Measurements from ENCODE around the gene LRMDA. TPM values are rescaled to one million over a fixed set of nuclear protein-coding genes. Genes with fewer than 3 reads are reported as not detected.
A peak's percentile ranks its signal among the peaks of the same experiment; 100 is the strongest.

Gene LRMDA
- total RNA-seq, 1 donor from 2014 or later: 0.96 TPM

DNA sequence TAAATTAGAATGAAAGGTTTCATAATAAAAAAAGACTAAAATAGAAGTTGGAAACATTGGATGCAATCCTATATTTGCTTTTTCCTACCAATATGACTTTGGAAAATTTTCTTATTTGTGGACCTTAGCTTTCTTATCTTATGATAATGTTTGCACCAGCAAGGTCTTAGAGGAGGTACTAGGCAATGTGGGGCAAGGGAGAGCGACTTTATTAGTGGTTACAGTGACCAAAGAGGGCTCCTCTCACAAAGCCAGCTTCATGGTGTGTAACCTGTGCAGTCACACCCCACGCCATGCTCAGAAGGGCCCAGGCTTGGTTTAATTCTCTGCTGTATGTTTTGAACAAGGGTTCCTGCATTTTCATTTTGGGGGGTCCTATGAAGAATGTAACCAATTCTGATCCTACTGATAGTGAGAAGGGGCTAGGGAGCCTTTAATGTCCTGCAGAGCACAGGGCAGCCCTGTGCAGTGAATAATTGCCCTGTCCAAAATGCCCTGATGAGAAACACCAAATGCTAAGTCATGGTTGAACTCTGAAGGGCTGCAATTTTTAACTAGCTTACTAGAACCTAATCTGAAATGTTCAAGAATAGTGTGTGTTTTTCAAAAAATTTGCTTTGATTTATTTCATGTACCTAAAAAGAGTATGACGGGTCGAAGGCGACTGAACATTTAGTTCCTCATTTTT lies 1047.8 kb downstream of the LRMDA start:
- peak overlapping the region in 1 of 2 donors; percentile 65 for H3K27ac ChIP-seq
- intact Hi-C loops (cut with DNase I): no loop called here

GRCh38 chr10:76481178-76481577 lies 1049.8 kb downstream of the LRMDA start:
- no peak for DNase-seq (ENCODE audit: low spot score in 2 of 2)
- intact Hi-C loops (cut with DNase I): no loop called here
- Histone ChIP-seq H3K27ac (peak overlapping the region; percentile 28), H3K4me1 (peaks cover 0 to 19% of the 10 kb centered on the region in 2 donors), H3K27me3 (no peaks in the 10 kb centered on the region), H3K4me3 (no peak overlapping the region), H3K9me3 (peaks cover 0 to 7% of the 10 kb centered on the region in 2 donors), H3K36me3 (no peaks in the 10 kb centered on the region)
- TF ChIP-seq, protein P1, sequence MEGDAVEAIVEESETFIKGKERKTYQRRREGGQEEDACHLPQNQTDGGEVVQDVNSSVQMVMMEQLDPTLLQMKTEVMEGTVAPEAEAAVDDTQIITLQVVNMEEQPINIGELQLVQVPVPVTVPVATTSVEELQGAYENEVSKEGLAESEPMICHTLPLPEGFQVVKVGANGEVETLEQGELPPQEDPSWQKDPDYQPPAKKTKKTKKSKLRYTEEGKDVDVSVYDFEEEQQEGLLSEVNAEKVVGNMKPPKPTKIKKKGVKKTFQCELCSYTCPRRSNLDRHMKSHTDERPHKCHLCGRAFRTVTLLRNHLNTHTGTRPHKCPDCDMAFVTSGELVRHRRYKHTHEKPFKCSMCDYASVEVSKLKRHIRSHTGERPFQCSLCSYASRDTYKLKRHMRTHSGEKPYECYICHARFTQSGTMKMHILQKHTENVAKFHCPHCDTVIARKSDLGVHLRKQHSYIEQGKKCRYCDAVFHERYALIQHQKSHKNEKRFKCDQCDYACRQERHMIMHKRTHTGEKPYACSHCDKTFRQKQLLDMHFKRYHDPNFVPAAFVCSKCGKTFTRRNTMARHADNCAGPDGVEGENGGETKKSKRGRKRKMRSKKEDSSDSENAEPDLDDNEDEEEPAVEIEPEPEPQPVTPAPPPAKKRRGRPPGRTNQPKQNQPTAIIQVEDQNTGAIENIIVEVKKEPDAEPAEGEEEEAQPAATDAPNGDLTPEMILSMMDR (IDR thresholded peaks at IDR 0.05): no peak

More for the DNA sequence above, 1047.8 kb downstream of the LRMDA start:
- H3K27me3 ChIP-seq: no peaks in the 10 kb centered on the region
- H3K4me3 ChIP-seq: no peak overlapping the region
- TF ChIP-seq, protein P1 (IDR thresholded peaks at IDR 0.05): no peak
- H3K36me3 ChIP-seq: no peaks in the 10 kb centered on the region
- peaks cover 0 to 19% of the 10 kb centered on the region in 2 donors for H3K4me1 ChIP-seq
- H3K9me3 ChIP-seq: peaks cover 0 to 7% of the 10 kb centered on the region in 2 donors
- no peak for DNase-seq (ENCODE audit: low spot score in 2 of 2)

DNA sequence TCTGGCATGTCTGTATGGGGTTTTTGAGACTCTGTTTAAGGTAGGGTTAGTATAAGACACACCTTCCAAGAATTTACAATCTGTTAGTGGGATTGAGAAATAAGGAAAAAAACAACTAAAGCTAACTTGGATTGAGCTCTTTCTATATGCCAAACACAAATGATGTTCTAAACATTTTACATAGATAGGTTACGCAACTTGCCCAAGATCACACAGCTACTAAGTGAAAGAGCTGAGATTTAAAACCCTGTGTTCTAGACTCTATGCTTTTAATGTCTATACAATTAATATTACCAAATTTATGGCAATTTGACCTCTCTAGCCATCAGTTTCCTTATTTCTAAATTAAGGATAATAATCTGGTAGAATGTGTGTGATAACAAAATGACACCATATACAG lies 1056.2 kb downstream of the LRMDA start:
- no peak for DNase-seq (ENCODE audit: low spot score in 2 of 2)
- Histone ChIP-seq H3K36me3 (no peaks in the 10 kb centered on the region), H3K27ac (no peak overlapping the region), H3K27me3 (no peaks in the 10 kb centered on the region), H3K9me3 (peaks cover 11 to 42% of the 10 kb centered on the region in 2 donors), H3K4me3 (no peak overlapping the region), H3K4me1 (peaks cover 0 to 2% of the 10 kb centered on the region in 2 donors)
- intact Hi-C loops (cut with DNase I): no loop called here
- TF ChIP-seq, protein P1 (IDR thresholded peaks at IDR 0.05): no peak

- H3K27me3 ChIP-seq: no peaks in the 10 kb centered on the region
- peaks cover 0 to 2% of the 10 kb centered on the region in 2 donors for H3K4me1 ChIP-seq
- H3K9me3 ChIP-seq: peaks cover 17 to 48% of the 10 kb centered on the region in 2 donors
- TF ChIP-seq, protein P1 (IDR thresholded peaks at IDR 0.05): no peak
- intact Hi-C loops (cut with DNase I): no loop called here
- H3K27ac ChIP-seq: no peak overlapping the region
- DNase-seq (ENCODE audit: low spot score in 2 of 2): no peak
- H3K4me3 ChIP-seq: no peak overlapping the region
- no peaks in the 10 kb centered on the region for H3K36me3 ChIP-seq
Observed at GRCh38 chr10:76488602-76489001, 1057.2 kb downstream of the LRMDA start.

DNA sequence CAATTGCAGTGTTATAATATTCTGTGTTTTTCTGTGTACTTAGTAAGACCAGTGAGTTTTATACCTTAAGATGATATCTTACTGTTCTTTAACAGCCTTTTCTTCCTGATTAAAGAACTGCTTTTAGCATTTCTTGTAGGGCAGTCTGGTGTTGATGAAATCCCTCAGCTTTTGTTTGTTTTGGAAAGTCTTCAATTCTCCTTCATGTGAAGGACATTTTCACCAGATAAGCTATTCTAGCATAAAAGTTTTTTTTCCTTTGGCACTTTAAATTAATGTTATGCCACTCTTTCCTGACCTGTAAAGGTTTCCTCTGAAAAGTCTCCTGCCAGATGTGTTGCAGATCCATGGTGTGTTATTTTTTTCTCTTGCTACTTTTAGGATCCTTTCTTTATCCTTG lies 1059.8 kb downstream of the LRMDA start:
- no peak for DNase-seq (ENCODE audit: low spot score in 2 of 2)
- intact Hi-C loops (cut with DNase I): loop anchor here (5.0 kb wide), 2 partner anchors 59 to 94 kb away; no protein-coding TSS in a partner anchor
- Histone ChIP-seq H3K36me3 (no peaks in the 10 kb centered on the region), H3K4me3 (no peak overlapping the region), H3K4me1 (peaks cover 0 to 2% of the 10 kb centered on the region in 2 donors), H3K27ac (peak overlapping the region; percentile 44 to 81), H3K27me3 (no peaks in the 10 kb centered on the region), H3K9me3 (peaks cover 17 to 57% of the 10 kb centered on the region in 2 donors)
- TF ChIP-seq, protein P1 (IDR thresholded peaks at IDR 0.05): no peak

Measured in ascending aorta (tissue), 2 donors.